Measurements from ENCODE around the gene C10orf90. TPM values are rescaled to one million over a fixed set of nuclear protein-coding genes. Genes with fewer than 3 reads are reported as not detected.

C10orf90 gene
- total RNA-seq, 1 experiment from 2014 or later: 0.67 TPM

- Histone ChIP-seq H3K9me3 (ENCODE audit: control insufficient read depth, insufficient read depth, low read depth, low read length) (no peaks in the 10 kb centered on the region), H3K27me3 (ENCODE audit: control insufficient read depth, insufficient read depth, low read length) (no peaks in the 10 kb centered on the region), H3K4me1 (ENCODE audit: control insufficient read depth, insufficient read depth, low read length) (no peaks in the 10 kb centered on the region), H3K36me3 (ENCODE audit: control insufficient read depth, insufficient read depth, low read length) (no peaks in the 10 kb centered on the region), H3K4me3 (ENCODE audit: low read depth in 2 of 2, low read length in 2 of 2) (no peak overlapping the region), H3K27ac (ENCODE audit: low read length) (no peak overlapping the region)
- BruUV-seq (replicated peaks): no TSS peak
- no peak for DNase-seq (ENCODE audit: low read depth, low spot score)
- ChIA-PET CTCF (no interaction called here), POLR2A (no interaction called here)
- intact Hi-C loops (cut with micrococcal nuclease; ENCODE audit: unreplicated experiment): no loop called here
- no peak for ATAC-seq
- TF ChIP-seq SIN3A (IDR thresholded peaks at IDR 0.05; ENCODE audit: borderline replicate concordance, insufficient read depth, low read depth, low read length): no peak
- no peak for TF ChIP-seq POLR2AphosphoS5 (IDR thresholded peaks at IDR 0.05; ENCODE audit: low read depth, low read length)
- TF ChIP-seq TCF7L2 (IDR thresholded peaks at IDR 0.05; ENCODE audit: low read depth, low read length): no peak
- TF ChIP-seq CTCF (IDR thresholded peaks at IDR 0.05): no peak
- TF ChIP-seq REST (IDR thresholded peaks at IDR 0.05; ENCODE audit: insufficient read depth in 1 of 2, low read depth in 2 of 2, low read length in 1 of 2): no peak
- in situ Hi-C loops (cut with HindIII; ENCODE audit: low pct_unique_long_range_greater_than_20kb, low sequenced_read_pairs): no loop called here
These were observed 173.5 kb downstream of the C10orf90 start for GRCh38 chr10:126496771-126497545.

GRCh38 chr10:126491476-126491875, 179.0 kb downstream of the C10orf90 start:
- intact Hi-C loops (cut with micrococcal nuclease; ENCODE audit: unreplicated experiment) (no loop called here), in situ Hi-C loops (cut with HindIII; ENCODE audit: low pct_unique_long_range_greater_than_20kb, low sequenced_read_pairs) (no loop called here)
- DNase-seq (ENCODE audit: low read depth, low spot score) (no peak), ATAC-seq (no peak)
- Histone ChIP-seq H3K4me3 (ENCODE audit: low read depth in 2 of 2, low read length in 2 of 2) (no peak overlapping the region), H3K4me1 (ENCODE audit: control insufficient read depth, insufficient read depth, low read length) (no peaks in the 10 kb centered on the region), H3K36me3 (ENCODE audit: control insufficient read depth, insufficient read depth, low read length) (no peaks in the 10 kb centered on the region), H3K9me3 (ENCODE audit: control insufficient read depth, insufficient read depth, low read depth, low read length) (peaks cover 19% of the 10 kb centered on the region), H3K27ac (ENCODE audit: low read length) (no peak overlapping the region), H3K27me3 (ENCODE audit: control insufficient read depth, insufficient read depth, low read length) (no peaks in the 10 kb centered on the region)
- CTCF ChIA-PET: no interaction called here
- TF ChIP-seq POLR2AphosphoS5 (IDR thresholded peaks at IDR 0.05; ENCODE audit: low read depth, low read length): no peak
- TF ChIP-seq TCF7L2 (IDR thresholded peaks at IDR 0.05; ENCODE audit: low read depth, low read length): no peak
- TF ChIP-seq SIN3A (IDR thresholded peaks at IDR 0.05; ENCODE audit: borderline replicate concordance, insufficient read depth, low read depth, low read length): no peak
- TF ChIP-seq CTCF (IDR thresholded peaks at IDR 0.05): no peak
- TF ChIP-seq REST (IDR thresholded peaks at IDR 0.05; ENCODE audit: insufficient read depth in 1 of 2, low read depth in 2 of 2, low read length in 1 of 2): no peak
- no TSS peak for BruUV-seq (replicated peaks)
- POLR2A ChIA-PET: no interaction called here
